ENCODE data around the gene FCRL6. TPM values are rescaled to one million over a fixed set of nuclear protein-coding genes. Genes with fewer than 3 reads are reported as not detected.

FCRL6 gene
- total and polyA plus RNA-seq, 2 donors from 2014 or later, result 0.45 to 1.4 TPM

- no peak for DNase-seq
- intact Hi-C loops (cut with DNase I), result no loop called here
- Histone ChIP-seq H3K9ac (ENCODE audit: low read length in 3 of 3) (no peak overlapping the region), H3K4me1 (ENCODE audit: control insufficient read depth in 2 of 3, insufficient read depth in 2 of 3, low read depth in 1 of 3, low read length in 3 of 3) (peaks cover 0 to 2% (median 0%) of the 10 kb centered on the region in 3 donors), H3K9me3 (ENCODE audit: control insufficient read depth in 2 of 3, insufficient read depth in 1 of 3, low read length in 3 of 3) (no peaks in the 10 kb centered on the region), H3K36me3 (ENCODE audit: control insufficient read depth in 2 of 3, insufficient read depth in 3 of 3, low read length in 3 of 3) (no peaks in the 10 kb centered on the region), H3K27me3 (ENCODE audit: control insufficient read depth, insufficient read depth, low read length) (no peaks in the 10 kb centered on the region), H3K27ac (ENCODE audit: low read depth in 2 of 2, low read length in 2 of 2) (no peak overlapping the region), H3K4me3 (ENCODE audit: low read length in 3 of 3) (no peak overlapping the region)
- no peak for TF ChIP-seq CTCF (IDR thresholded peaks at IDR 0.05; ENCODE audit: borderline replicate concordance, extremely low read depth, insufficient read depth)
- no peak for FAIRE-seq
Observed at GRCh38 chr1:159827102-159827490, 24.9 kb downstream of the FCRL6 start.

GRCh38 chr1:159827549-159827948, 25.4 kb downstream of the FCRL6 start:
- Histone ChIP-seq H3K4me3 (ENCODE audit: low read length in 3 of 3) (no peak overlapping the region), H3K27me3 (ENCODE audit: control insufficient read depth, insufficient read depth, low read length) (no peaks in the 10 kb centered on the region), H3K9me3 (ENCODE audit: control insufficient read depth in 2 of 3, insufficient read depth in 1 of 3, low read length in 3 of 3) (no peaks in the 10 kb centered on the region), H3K4me1 (ENCODE audit: control insufficient read depth in 2 of 3, insufficient read depth in 2 of 3, low read depth in 1 of 3, low read length in 3 of 3) (peaks cover 0 to 2% (median 0%) of the 10 kb centered on the region in 3 donors), H3K9ac (ENCODE audit: low read length in 3 of 3) (no peak overlapping the region), H3K36me3 (ENCODE audit: control insufficient read depth in 2 of 3, insufficient read depth in 3 of 3, low read length in 3 of 3) (no peaks in the 10 kb centered on the region), H3K27ac (ENCODE audit: low read depth in 2 of 2, low read length in 2 of 2) (no peak overlapping the region)
- intact Hi-C loops (cut with DNase I), result no loop called here
- DNase-seq (no peak), FAIRE-seq (no peak)
- TF ChIP-seq CTCF (IDR thresholded peaks at IDR 0.05; ENCODE audit: borderline replicate concordance, extremely low read depth, insufficient read depth), result no peak

GRCh38 chr1:159828176-159828575, 26.0 kb downstream of the FCRL6 start:
- DNase-seq (no peak), FAIRE-seq (no peak)
- peaks cover 0 to 2% (median 0%) of the 10 kb centered on the region in 3 donors for H3K4me1 ChIP-seq (ENCODE audit: control insufficient read depth in 2 of 3, insufficient read depth in 2 of 3, low read depth in 1 of 3, low read length in 3 of 3)
- no peaks in the 10 kb centered on the region for H3K9me3 ChIP-seq (ENCODE audit: control insufficient read depth in 2 of 3, insufficient read depth in 1 of 3, low read length in 3 of 3)
- H3K9ac ChIP-seq (ENCODE audit: low read length in 3 of 3), result no peak overlapping the region
- no peaks in the 10 kb centered on the region for H3K36me3 ChIP-seq (ENCODE audit: control insufficient read depth in 2 of 3, insufficient read depth in 3 of 3, low read length in 3 of 3)
- H3K27me3 ChIP-seq (ENCODE audit: control insufficient read depth, insufficient read depth, low read length), result no peaks in the 10 kb centered on the region
- H3K27ac ChIP-seq (ENCODE audit: low read depth in 2 of 2, low read length in 2 of 2), result no peak overlapping the region
- no peak for TF ChIP-seq CTCF (IDR thresholded peaks at IDR 0.05; ENCODE audit: borderline replicate concordance, extremely low read depth, insufficient read depth)
- H3K4me3 ChIP-seq (ENCODE audit: low read length in 3 of 3), result no peak overlapping the region
- intact Hi-C loops (cut with DNase I), result no loop called here
